H1 (cell line): Measurements from ENCODE around the gene HIPK2. TPM values are rescaled to one million over a fixed set of nuclear protein-coding genes. Genes with fewer than 3 reads are reported as not detected.
A peak's percentile ranks its signal among the peaks of the same experiment; 100 is the strongest.

Experiments
- CTCF ChIA-PET: fragments of 300-600 bp; sonication (Branson Sonifier 250); formaldehyde crosslinking; loops from one replicate; lab custom pipeline; 2021; ENCODE audit not compliant: partially characterized antibody; lab: Charles Lee
- POLR2A ChIA-PET: fragments of 300-600 bp; sonication (Branson Sonifier 250); formaldehyde crosslinking; loops from one replicate; lab custom pipeline; 2021; ENCODE audit warnings: inconsistent platforms; ENCODE audit not compliant: partially characterized antibody; lab: Charles Lee
- DNase-seq, 2 experiments: peaks; one replicate each; pipeline versions ENCODE4 v3.0.0 to v3.0.0-alpha.2; 2010 to 2022; ENCODE audit warnings: low spot score in 2 of 2, low read depth in 1 of 2, mixed read lengths in 1 of 2
- FAIRE-seq: peaks from 2 replicates; lab custom pipeline; 2011; peaks lifted over from hg19 to GRCh38; lab: Jason Lieb, UNC
- H2AFZ ChIP-seq: 2 replicates; pipeline ENCODE4 v1.8.1; 2012; ENCODE audit warnings: low read length, inconsistent platforms
- H2AK5ac ChIP-seq: 2 replicates; pipeline ENCODE4 v1.6.1; 2013; ENCODE audit warnings: low read depth, low read length
- H2BK120ac ChIP-seq: replicated peaks from 2 replicates; pipeline ENCODE3; 2013; ENCODE audit warnings: low read depth, low read length, inconsistent platforms
- H2BK12ac ChIP-seq: 2 replicates; pipeline ENCODE4 v1.6.1; 2013; ENCODE audit warnings: low read depth, low read length
- H2BK15ac ChIP-seq: 2 replicates; pipeline ENCODE4 v1.6.1; 2013; ENCODE audit warnings: low read length
- H2BK20ac ChIP-seq: 2 replicates; pipeline ENCODE4 v1.6.1; 2013; ENCODE audit warnings: low read length
- H2BK5ac ChIP-seq: 2 replicates; pipeline ENCODE4 v1.6.1; 2013; ENCODE audit warnings: low read depth, low read length
- H3K14ac ChIP-seq: 2 replicates; pipeline ENCODE4 v1.6.1; 2013; ENCODE audit warnings: inconsistent platforms; ENCODE audit not compliant: insufficient read length
- H3K18ac ChIP-seq: 2 replicates; pipeline ENCODE4 v1.6.1; 2013; ENCODE audit warnings: low read length; ENCODE audit errors: extremely low read depth
- H3K23ac ChIP-seq: 2 replicates; pipeline ENCODE4 v1.6.1; 2013; ENCODE audit warnings: inconsistent platforms; ENCODE audit not compliant: insufficient read length
- H3K23me2 ChIP-seq: 2 replicates; pipeline ENCODE4 v1.6.1; 2013; ENCODE audit warnings: low read depth, low read length
- H3K27ac ChIP-seq: 2 replicates; pipeline ENCODE4 v1.6.1; 2011; ENCODE audit warnings: low read depth, low read length, inconsistent platforms
- H3K27me3 ChIP-seq, 4 experiments: replicated peaks in 1 of 4; 1 replicate in 1 of 4; 2 replicates in 3 of 4; pipeline versions ENCODE4 v1.6.1 to v1.8.1; 2011 to 2013; ENCODE audit warnings: low read length in 3 of 4, mild to moderate bottlenecking in 3 of 4, inconsistent platforms in 2 of 4, mixed read lengths in 2 of 4, moderate library complexity in 1 of 4; ENCODE audit not compliant: control insufficient read depth in 3 of 4, insufficient read depth in 3 of 4; ENCODE audit errors: extremely low read depth in 1 of 4
- H3K36me3 ChIP-seq, 4 experiments: 2 replicates each; pipeline versions ENCODE4 v1.6.1 to v1.8.1; 2011 to 2013; ENCODE audit warnings: mild to moderate bottlenecking in 4 of 4, low read length in 3 of 4, moderate library complexity in 2 of 4, control low read depth in 1 of 4, inconsistent platforms in 1 of 4; ENCODE audit not compliant: insufficient read depth in 4 of 4, control insufficient read depth in 2 of 4
- H3K4ac ChIP-seq: replicated peaks from 2 replicates; pipeline ENCODE3; 2013; ENCODE audit warnings: low read length, low read depth, mixed read lengths, inconsistent platforms; ENCODE audit not compliant: insufficient read length
- H3K4me1 ChIP-seq, 4 experiments: replicated peaks in 1 of 4; 1 replicate in 1 of 4; 2 replicates in 3 of 4; pipeline versions ENCODE4 v1.6.1 to v1.8.1; 2011 to 2013; ENCODE audit warnings: low read length in 3 of 4, inconsistent platforms in 2 of 4, mixed read lengths in 1 of 4; ENCODE audit not compliant: insufficient read depth in 4 of 4, control insufficient read depth in 3 of 4
- H3K4me2 ChIP-seq, 2 experiments: 2 replicates each; pipeline versions ENCODE4 v1.6.1 to v1.8.1; 2011 to 2013; ENCODE audit warnings: low read depth in 2 of 2, low read length in 2 of 2, control low read depth in 1 of 2, inconsistent platforms in 1 of 2, mild to moderate bottlenecking in 1 of 2; ENCODE audit not compliant: insufficient read depth in 1 of 2
- H3K4me3 ChIP-seq, 4 experiments: fragments of 200-600, 300-600 bp in 1 of 4; sonication (generic), shearing (Covaris generic), sonication (Bioruptor Twin) in 1 of 4; 2 replicates each; pipeline versions ENCODE4 v1.5.1 to v1.8.1; 2011 to 2016; ENCODE audit warnings: low read length in 4 of 4, low read depth in 3 of 4, control low read depth in 2 of 4, inconsistent platforms in 2 of 4, mild to moderate bottlenecking in 2 of 4, mixed read lengths in 1 of 4, moderate library complexity in 1 of 4; ENCODE audit not compliant: insufficient read depth in 2 of 4; ENCODE audit errors: extremely low read depth in 1 of 4
- H3K56ac ChIP-seq: replicated peaks from 2 replicates; pipeline ENCODE3; 2013; ENCODE audit warnings: low read depth, mild to moderate bottlenecking, mixed read lengths, low read length, inconsistent platforms; ENCODE audit not compliant: insufficient read length
- H3K79me1 ChIP-seq: 2 replicates; pipeline ENCODE4 v1.6.1; 2013; ENCODE audit warnings: low read depth, low read length, control low read depth
- H3K79me2 ChIP-seq, 2 experiments: 2 replicates each; pipeline versions ENCODE4 v1.6.1 to v1.8.1; 2012 to 2013; ENCODE audit warnings: low read length in 2 of 2, mild to moderate bottlenecking in 2 of 2, inconsistent platforms in 1 of 2; ENCODE audit not compliant: insufficient read depth in 2 of 2, control insufficient read depth in 1 of 2
- H3K9ac ChIP-seq, 4 experiments: replicated peaks in 1 of 4; 1 replicate in 1 of 4; 2 replicates in 3 of 4; pipeline versions ENCODE4 v1.6.1 to v1.8.1; 2011 to 2013; ENCODE audit warnings: low read depth in 3 of 4, low read length in 3 of 4, control low read depth in 2 of 4, mild to moderate bottlenecking in 2 of 4, moderate library complexity in 2 of 4, inconsistent platforms in 1 of 4; ENCODE audit errors: extremely low read depth in 1 of 4
- H3K9me3 ChIP-seq, 2 experiments: 2 replicates each; pipeline versions ENCODE4 v1.6.1 to v1.8.1; 2012 to 2013; ENCODE audit warnings: mild to moderate bottlenecking in 2 of 2, moderate library complexity in 2 of 2, control low read depth in 1 of 2, inconsistent platforms in 1 of 2, low read depth in 1 of 2, low read length in 1 of 2, mixed read lengths in 1 of 2; ENCODE audit not compliant: insufficient read depth in 2 of 2
- H4K20me1 ChIP-seq, 2 experiments: replicated peaks in 1 of 2; 2 replicates each; pipeline versions ENCODE3 to v1.8.1; 2011 to 2013; ENCODE audit warnings: inconsistent platforms in 2 of 2, low read length in 2 of 2, mild to moderate bottlenecking in 1 of 2; ENCODE audit not compliant: insufficient read depth in 2 of 2, control insufficient read depth in 1 of 2
- H4K5ac ChIP-seq: 2 replicates; pipeline ENCODE4 v1.6.1; 2013; ENCODE audit warnings: low read length, low read depth, mixed read lengths, inconsistent platforms; ENCODE audit not compliant: insufficient read length
- H4K8ac ChIP-seq: 2 replicates; pipeline ENCODE4 v1.8.0; 2013; ENCODE audit warnings: mild to moderate bottlenecking, moderate library complexity, low read length, inconsistent platforms; ENCODE audit not compliant: insufficient read depth; ENCODE audit errors: extremely low read depth
- H4K91ac ChIP-seq: replicated peaks from 2 replicates; pipeline ENCODE3; 2013; ENCODE audit warnings: low read length, mixed read lengths, inconsistent platforms; ENCODE audit not compliant: insufficient read length
- BCL11A ChIP-seq, 2 experiments: IDR thresholded peaks; one replicate each; pipeline ENCODE4 v1.6.1; 2011; ENCODE audit warnings: low read depth in 2 of 2, low read length in 2 of 2, mild to moderate bottlenecking in 2 of 2
- CHD1 ChIP-seq: IDR thresholded peaks from 2 replicates; pipeline ENCODE4 v1.6.1; 2012; ENCODE audit warnings: low read depth, low read length, improper control_type of control experiment
- CREB1 ChIP-seq: IDR thresholded peaks from 2 replicates; pipeline ENCODE4 v1.6.1; 2012; ENCODE audit warnings: inconsistent platforms
- EP300 ChIP-seq, 2 experiments: IDR thresholded peaks; 1 replicate in 1 of 2; 2 replicates in 1 of 2; pipeline ENCODE4 v1.6.1; 2011 to 2012; ENCODE audit warnings: low read depth in 2 of 2, low read length in 2 of 2, mild to moderate bottlenecking in 2 of 2, borderline replicate concordance in 1 of 2, inconsistent platforms in 1 of 2, moderate library complexity in 1 of 2
- POLR2A ChIP-seq, 2 experiments: IDR thresholded peaks; 1 replicate in 1 of 2; 2 replicates in 1 of 2; pipeline ENCODE4 v1.6.1; 2011; ENCODE audit warnings: low read depth in 2 of 2, low read length in 2 of 2, mild to moderate bottlenecking in 2 of 2; ENCODE audit errors: control extremely low read depth in 1 of 2
- RFX5 ChIP-seq: IDR thresholded peaks from 2 replicates; pipeline ENCODE4 v1.6.1; 2011; ENCODE audit warnings: low read depth, low read length, improper control_type of control experiment, borderline replicate concordance
- RNF2 ChIP-seq: fragments of 200-900, 300-1000 bp; sonication (generic); IDR thresholded peaks from 2 replicates; pipeline ENCODE4 v1.7.1; 2016; ENCODE audit warnings: borderline replicate concordance, low read depth, mild to moderate bottlenecking, antibody characterized with exemption, low read length; ENCODE audit not compliant: poor library complexity, severe bottlenecking; ENCODE audit errors: missing control alignments
- SP4 ChIP-seq: IDR thresholded peaks from 2 replicates; pipeline ENCODE4 v1.6.1; 2012; ENCODE audit warnings: low read length, inconsistent platforms
- SRF ChIP-seq: IDR thresholded peaks from 2 replicates; pipeline ENCODE4 v1.6.1; 2011; ENCODE audit warnings: mild to moderate bottlenecking, low read depth, low read length, moderate library complexity
- TEAD4 ChIP-seq: IDR thresholded peaks from 2 replicates; pipeline ENCODE4 v1.6.1; 2012; ENCODE audit warnings: low read depth, low read length, inconsistent platforms, mixed read lengths
- YY1 ChIP-seq: IDR thresholded peaks from 2 replicates; pipeline ENCODE4 v1.6.1; 2011; ENCODE audit warnings: low read depth, mild to moderate bottlenecking, low read length
- ZNF274 ChIP-seq: IDR thresholded peaks from 2 replicates; pipeline ENCODE4 v1.7.0; 2012; ENCODE audit warnings: low read length, borderline replicate concordance; ENCODE audit errors: extremely low read depth
- WGBS, 2 experiments: shearing (Covaris generic) in 1 of 2; methylation state at CpG; one replicate each; pipeline versions ENCODE4 v1.1.6 to v1.1.7; 2013 to 2015; ENCODE audit warnings: low lambda C conversion rate in 2 of 2, mixed read lengths in 2 of 2, inconsistent platforms in 1 of 2, low coverage in 1 of 2, missing lambda C conversion rate in 1 of 2; ENCODE audit not compliant: insufficient replicate concordance in 2 of 2, insufficient coverage in 1 of 2, insufficient read length in 1 of 2; ENCODE audit errors: extremely low coverage in 1 of 2, missing lambda C conversion rate in 1 of 2; 5-methylcytosine and 5-hydroxymethylcytosine counted together
- polyA plus RNA-seq, 7 experiments: library from polyadenylated mRNA; depleted of rRNA in 3 of 7; stranded (reverse) in 5 of 7; unstranded in 2 of 7; fragments of >200 nt in 5 of 7; fragments of 200-250 nt in 2 of 7; gene quantifications; 1 replicate in 5 of 7; 2 replicates in 1 of 7; 4 replicates in 1 of 7; pipeline versions ENCODE4 v1.2.1 to v1.2.3, GENCODE V29; 2011 to 2013; ENCODE audit warnings: missing spikeins in 2 of 7, mixed read lengths in 2 of 7
- total RNA-seq: library from RNA; stranded (reverse); fragmentation: NEBNext Ultra II Directional; extraction: Animal tissue kit (Norgen Biotek cat#: 25700); gene quantifications from 2 replicates; pipeline ENCODE4 v1.2.1, GENCODE V29; 2021
- TF ChIP-seq, protein P1 (sequence below): IDR thresholded peaks from 2 replicates; pipeline ENCODE4 v1.6.1; 2012; ENCODE audit warnings: inconsistent platforms

Gene HIPK2
- total and polyA plus RNA-seq, 2 of the 8 experiments (the other 6 are each of a cell fraction or from before 2014, with no cell fraction given) = 8.3 to 24.3 TPM

DNA sequence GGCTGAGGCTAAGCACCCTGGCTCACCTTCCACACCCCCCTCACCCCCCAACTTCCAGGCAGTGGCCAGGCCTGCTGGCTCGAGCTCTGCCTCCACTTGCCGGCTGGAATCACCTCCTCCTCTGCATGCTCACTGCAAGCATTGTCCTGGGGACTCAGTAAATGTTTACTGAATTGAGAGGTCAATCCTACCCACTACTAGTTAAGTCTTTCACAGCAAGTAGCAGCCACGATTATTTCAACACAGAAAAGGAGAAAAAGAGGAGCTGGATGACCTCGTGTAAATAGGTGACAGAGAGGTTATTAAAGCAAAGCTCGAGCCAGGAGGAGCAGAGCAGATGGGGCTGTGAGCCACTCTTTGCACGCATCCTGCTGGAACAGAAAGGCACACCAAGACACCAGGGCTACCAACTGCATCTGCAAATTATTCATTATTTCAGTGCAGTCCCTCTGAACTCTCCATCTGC is 32.1 kb downstream of the HIPK2 start:
- H3K4me3 ChIP-seq = no peak overlapping the region
- H4K5ac ChIP-seq = no peak overlapping the region
- no peak overlapping the region for H3K23ac ChIP-seq
- no peaks in the 10 kb centered on the region for H3K27me3 ChIP-seq
- WGBS, 2 experiments = 67% methylated on average over 6 of the region's 6 CpGs; no CpG with 5 or more reads in 1 of the 2 experiments
- no peak for DNase-seq
- H3K4me2 ChIP-seq = no peak overlapping the region
- H3K4ac ChIP-seq = no peak overlapping the region
- ChIA-PET POLR2A (interaction anchor here (1.0 kb wide), 2 partner anchors 22 to 100 kb away, joined by 3 to 4 read pairs; no protein-coding TSS in a partner anchor), CTCF (interaction anchor here (0.5 to 3.8 kb wide), 16 partner anchors 9 to 498 kb away, joined by 3 to 28 read pairs (median 4); no protein-coding TSS in a partner anchor)
- H3K27ac ChIP-seq = no peak overlapping the region
- no peak overlapping the region for H3K56ac ChIP-seq
- FAIRE-seq = no peak
- no peaks in the 10 kb centered on the region for H3K9me3 ChIP-seq
- peaks cover 0 to 3% of the 10 kb centered on the region in 2 experiments; a peak in 1 of 4 replicates for H3K79me2 ChIP-seq
- H4K8ac ChIP-seq = no peak overlapping the region
- no peaks in the 10 kb centered on the region for H3K23me2 ChIP-seq
- H3K9ac ChIP-seq = no peak overlapping the region
- H3K79me1 ChIP-seq = peaks cover 6% of the 10 kb centered on the region; the same call in 1 of the 2 replicates
- no peak overlapping the region for H3K14ac ChIP-seq
- peak overlapping the region; percentile 28; the same call in 1 of the 2 replicates for H3K18ac ChIP-seq
- no peak overlapping the region for H2BK5ac ChIP-seq
- H3K36me3 ChIP-seq = no peaks in the 10 kb centered on the region
- no peak overlapping the region for H4K91ac ChIP-seq
- H2AK5ac ChIP-seq = no peak overlapping the region
- H2BK12ac ChIP-seq = no peak overlapping the region
- no peak overlapping the region for H2BK15ac ChIP-seq
- H2BK20ac ChIP-seq = no peak overlapping the region
- H4K20me1 ChIP-seq = peaks cover 1 to 5% of the 10 kb centered on the region in 2 experiments
- peaks cover 0 to 12% (median 6%) of the 10 kb centered on the region in 4 experiments for H3K4me1 ChIP-seq
- no peak overlapping the region for H2BK120ac ChIP-seq
- no peak overlapping the region for H2AFZ ChIP-seq
- TF ChIP-seq SRF = no peak
- TF ChIP-seq BCL11A (IDR thresholded peaks at IDR 0.05; ENCODE audit: low read depth in 2 of 2, low read length in 2 of 2) = no peak
- TF ChIP-seq TEAD4 = no peak
- TF ChIP-seq ZNF274 = no peak
- TF ChIP-seq EP300 (IDR thresholded peaks at IDR 0.05; ENCODE audit: borderline replicate concordance in 1 of 2, low read depth in 2 of 2, low read length in 2 of 2) = no peak
- TF ChIP-seq RFX5 = no peak
- TF ChIP-seq CHD1 = no peak
- TF ChIP-seq SP4 = no peak
- no peak for TF ChIP-seq POLR2A (IDR thresholded peaks at IDR 0.05; ENCODE audit: control extremely low read depth in 1 of 2, low read depth in 2 of 2, low read length in 2 of 2)
- TF ChIP-seq CREB1 = no peak
- TF ChIP-seq YY1 = no peak
- TF ChIP-seq, protein P1, sequence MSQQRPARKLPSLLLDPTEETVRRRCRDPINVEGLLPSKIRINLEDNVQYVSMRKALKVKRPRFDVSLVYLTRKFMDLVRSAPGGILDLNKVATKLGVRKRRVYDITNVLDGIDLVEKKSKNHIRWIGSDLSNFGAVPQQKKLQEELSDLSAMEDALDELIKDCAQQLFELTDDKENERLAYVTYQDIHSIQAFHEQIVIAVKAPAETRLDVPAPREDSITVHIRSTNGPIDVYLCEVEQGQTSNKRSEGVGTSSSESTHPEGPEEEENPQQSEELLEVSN = no peak
- TF ChIP-seq RNF2 = no peak
